Muscle of leg (tissue), 11 donors: ENCODE results near the gene PSME2. TPM values are rescaled to one million over a fixed set of nuclear protein-coding genes. Genes with fewer than 3 reads are reported as not detected.

Source experiments
- DNase-seq: peaks from one replicate; pipeline ENCODE4 v3.0.0; 2013
- H3K27ac ChIP-seq: one replicate; pipeline ENCODE4 v1.5.1; 2013; ENCODE audit warnings: mild to moderate bottlenecking, low read length, control low read depth
- H3K27me3 ChIP-seq: one replicate; pipeline ENCODE4 v1.6.1; 2013; ENCODE audit warnings: low read length; ENCODE audit not compliant: control insufficient read depth, insufficient read depth
- H3K36me3 ChIP-seq: one replicate; pipeline ENCODE4 v1.6.1; 2013; ENCODE audit warnings: low read length; ENCODE audit not compliant: control insufficient read depth, insufficient read depth
- H3K4me1 ChIP-seq: one replicate; pipeline ENCODE4 v1.6.1; 2013; ENCODE audit warnings: low read length; ENCODE audit not compliant: control insufficient read depth, insufficient read depth
- H3K4me3 ChIP-seq: one replicate; pipeline ENCODE4 v1.5.1; 2013; ENCODE audit warnings: low read length, control low read depth
- H3K9me3 ChIP-seq: replicated peaks from 2 replicates; pipeline ENCODE4 v1.6.1; 2013; ENCODE audit warnings: low read depth, low read length; ENCODE audit not compliant: control insufficient read depth
- WGBS: methylation state at CpG from one replicate; pipeline ENCODE4 v1.1.5; 2013; ENCODE audit warnings: missing lambda C conversion rate; ENCODE audit not compliant: insufficient coverage; 5-methylcytosine and 5-hydroxymethylcytosine counted together
- polyA plus RNA-seq, 8 donors: library from polyadenylated mRNA; unstranded; fragments of 120-200 nt; gene quantifications; one replicate each; pipeline versions ENCODE4 v1.2.1 to v1.2.3, GENCODE V29; 2013; ENCODE audit warnings: inconsistent platforms in 1 of 8, low replicate concordance in 1 of 8; ENCODE audit not compliant: insufficient read length in 8 of 8, insufficient read depth in 1 of 8
- total RNA-seq: library from RNA; stranded (reverse); fragments of 120-200 nt; gene quantifications from one replicate; pipeline ENCODE4 v1.2.4, GENCODE V29; 2013

The PSME2 gene
- total and polyA plus RNA-seq, 9 donors = 82.8 to 100 (median 94.6) TPM

DNA sequence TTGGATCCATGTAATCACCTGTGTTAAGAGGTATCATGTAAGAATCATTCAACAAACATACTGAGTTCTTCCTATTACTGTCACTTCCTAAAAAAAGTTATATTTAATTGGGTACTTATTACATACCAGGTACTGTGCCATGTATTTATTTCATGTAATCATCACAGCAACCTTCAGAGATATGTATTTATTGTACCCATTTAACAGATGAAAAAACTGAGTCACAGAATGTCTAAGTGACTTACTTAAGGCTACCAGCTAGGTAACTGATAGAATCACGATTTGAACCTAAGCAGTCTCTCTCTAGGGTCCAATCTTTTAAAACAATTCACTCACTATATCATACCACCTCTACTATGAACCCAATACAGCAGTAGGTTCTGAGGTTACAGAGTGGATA, 2.0 kb downstream of the PSME2 start:
- no CpG with 5 or more reads among the region's 1 CpG for WGBS
- H3K36me3 ChIP-seq = peaks cover 39% of the 10 kb centered on the region
- no peak overlapping the region for H3K4me3 ChIP-seq
- H3K27me3 ChIP-seq = no peaks in the 10 kb centered on the region
- peaks cover 43% of the 10 kb centered on the region for H3K4me1 ChIP-seq
- no peak overlapping the region for H3K27ac ChIP-seq
- no peaks in the 10 kb centered on the region for H3K9me3 ChIP-seq
- DNase-seq = peak; percentile 1

DNA sequence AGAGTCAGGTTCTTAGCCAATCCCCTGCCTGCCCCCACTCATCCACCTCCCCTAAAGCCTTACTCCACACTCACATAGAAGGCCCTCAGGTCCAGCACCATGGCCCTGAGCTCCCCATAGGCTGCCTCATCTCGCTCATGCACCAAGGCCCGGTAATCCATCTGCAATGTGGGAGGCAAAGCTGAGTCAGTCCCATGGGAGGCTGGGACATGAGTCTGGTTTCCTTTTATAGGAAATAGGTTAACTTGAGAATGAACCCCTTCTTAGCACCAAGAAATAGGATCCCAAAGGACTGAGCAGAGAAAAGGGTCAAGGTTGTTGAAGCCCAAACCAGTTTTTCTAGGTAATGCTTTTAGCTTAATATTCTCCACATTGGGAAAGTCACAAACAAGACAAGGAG, 2.9 kb downstream of the PSME2 start:
- H3K4me1 ChIP-seq = peaks cover 49% of the 10 kb centered on the region
- H3K4me3 ChIP-seq = no peak overlapping the region
- no peak for DNase-seq
- no peaks in the 10 kb centered on the region for H3K27me3 ChIP-seq
- H3K36me3 ChIP-seq = peaks cover 39% of the 10 kb centered on the region
- no CpG with 5 or more reads among the region's 2 CpGs for WGBS
- no peak overlapping the region for H3K27ac ChIP-seq
- no peaks in the 10 kb centered on the region for H3K9me3 ChIP-seq

DNA sequence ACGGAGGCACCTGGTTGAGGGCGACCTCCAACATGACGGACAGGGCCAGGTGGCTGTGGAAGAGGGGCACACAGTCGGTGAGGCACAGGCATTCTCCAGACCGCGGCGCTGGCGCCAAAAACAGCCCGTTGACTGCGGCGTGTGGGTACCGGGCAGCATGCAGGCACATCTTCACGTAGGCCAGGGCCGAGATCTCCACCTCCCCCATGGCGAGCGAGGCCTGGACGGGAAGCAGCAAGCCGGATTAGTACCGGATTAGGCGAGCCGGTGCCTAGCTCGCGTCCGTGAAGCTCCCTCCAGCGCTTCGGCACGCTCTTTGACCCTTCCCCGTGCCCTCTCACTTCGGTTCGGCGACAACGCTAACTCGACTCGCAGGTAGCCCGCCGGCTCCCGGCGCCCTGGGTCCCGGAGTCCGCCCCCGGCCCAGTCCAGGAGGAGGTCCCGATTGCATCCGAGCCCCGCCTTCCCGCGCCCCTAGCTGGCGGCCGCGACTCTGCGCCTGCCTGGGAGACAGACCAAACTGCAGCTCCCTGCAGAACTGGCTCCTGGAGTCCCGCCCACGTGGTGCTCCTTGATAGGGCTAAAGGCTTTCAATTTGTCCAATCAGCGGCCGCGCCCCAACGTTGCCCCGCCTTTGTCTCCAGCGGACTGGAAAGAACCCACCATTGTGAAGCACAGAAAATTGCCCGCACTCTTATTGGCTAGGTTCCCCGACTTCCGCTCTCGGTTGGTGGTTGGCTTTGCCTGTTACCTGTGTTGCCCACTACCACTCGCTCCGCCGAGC, 5.1 kb downstream of the PSME2 start, which contains the start of gene EMC9:
TSS of gene EMC9 (minus strand) at position 495 of the 784 bp plus-strand sequence. CDS start at position 208, 287 bp downstream.
- no peaks in the 10 kb centered on the region for H3K9me3 ChIP-seq
- DNase-seq = peak; percentile 100
- H3K4me1 ChIP-seq = peaks cover 60% of the 10 kb centered on the region
- peak within 1 kb of the TSS; percentile 94 for H3K4me3 ChIP-seq
- H3K27ac ChIP-seq = peak within 1 kb of the TSS; percentile 99
- under 1% methylated on average over 65 of the region's 65 CpGs for WGBS
- H3K27me3 ChIP-seq = no peaks in the 10 kb centered on the region
- peaks cover 54% of the 10 kb centered on the region for H3K36me3 ChIP-seq

DNA sequence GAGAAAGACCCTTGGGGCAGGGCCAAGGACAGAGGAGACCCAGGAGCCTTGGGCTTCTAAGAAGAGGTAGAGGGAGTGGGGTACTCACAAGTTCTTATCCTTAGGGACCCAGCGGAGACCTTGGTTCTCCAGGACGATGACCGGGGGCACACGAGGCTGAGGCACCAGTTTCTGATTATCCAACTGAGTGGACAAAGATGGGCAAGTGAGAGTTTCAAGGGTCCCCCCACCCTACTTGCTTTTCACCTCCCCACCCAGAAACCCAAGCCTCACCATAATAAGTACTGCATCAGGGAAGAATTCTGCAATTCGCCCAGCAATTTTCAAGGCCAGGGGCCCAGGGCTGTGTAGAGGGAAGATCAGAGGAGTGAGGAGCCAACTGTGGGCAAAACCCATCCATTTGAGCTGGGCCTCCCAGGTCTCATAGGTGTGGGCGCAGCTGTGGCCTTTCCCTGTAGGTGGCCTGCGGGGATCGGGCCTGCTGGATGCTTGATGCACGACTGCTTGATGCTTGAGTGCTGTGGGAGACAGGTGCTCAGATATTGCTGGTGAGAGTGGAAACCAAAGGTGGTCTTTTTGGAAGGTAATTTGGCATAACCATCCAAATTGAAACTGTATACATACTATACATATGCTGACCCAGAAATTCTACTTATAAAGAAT, 7.0 kb downstream of the PSME2 start:
- Histone ChIP-seq H3K36me3 (peaks cover 43% of the 10 kb centered on the region), H3K4me3 (no peak overlapping the region), H3K27me3 (no peaks in the 10 kb centered on the region), H3K4me1 (peaks cover 51% of the 10 kb centered on the region), H3K9me3 (no peaks in the 10 kb centered on the region), H3K27ac (peak overlapping the region; percentile 55)
- DNase-seq = no peak
- WGBS = 71% methylated on average over 1 of the region's 9 CpGs

DNA sequence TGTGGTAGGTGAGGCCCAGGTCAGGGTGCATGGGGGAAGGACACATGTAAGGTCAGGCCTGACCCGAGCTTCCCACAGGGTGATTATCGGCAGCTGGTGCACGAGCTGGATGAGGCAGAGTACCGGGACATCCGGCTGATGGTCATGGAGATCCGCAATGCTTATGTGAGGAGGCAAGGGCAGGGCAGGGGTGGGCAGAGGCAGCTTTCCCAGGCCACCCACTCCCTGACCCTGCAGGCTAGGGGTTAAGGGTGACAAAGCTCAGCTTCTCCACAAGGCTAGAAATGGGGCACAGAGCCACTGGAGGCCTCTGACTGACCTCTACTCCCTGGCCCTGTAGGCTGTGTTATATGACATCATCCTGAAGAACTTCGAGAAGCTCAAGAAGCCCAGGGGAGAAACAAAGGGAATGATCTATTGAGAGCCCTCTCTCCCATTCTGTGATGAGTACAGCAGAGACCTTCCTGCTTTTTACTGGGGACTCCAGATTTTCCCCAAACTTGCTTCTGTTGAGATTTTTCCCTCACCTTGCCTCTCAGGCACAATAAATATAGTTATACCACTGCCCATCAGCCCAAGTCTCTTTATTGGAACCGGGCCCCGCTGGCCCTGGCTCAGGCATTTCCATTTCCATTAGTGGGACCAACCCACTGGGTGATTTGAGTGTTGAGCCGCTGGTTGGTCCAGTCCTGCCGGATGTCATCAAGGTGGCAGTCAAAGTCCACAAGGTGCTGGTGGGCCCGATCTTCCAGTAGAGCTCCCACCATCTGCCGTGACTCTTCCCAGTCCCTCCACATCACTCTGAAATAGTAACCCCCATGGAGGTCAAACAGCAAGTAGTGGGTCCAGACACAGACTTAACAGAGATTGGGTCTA, 7.8 kb downstream of the PSME2 start:
- H3K27me3 ChIP-seq = no peaks in the 10 kb centered on the region
- H3K36me3 ChIP-seq = peaks cover 37% of the 10 kb centered on the region
- H3K9me3 ChIP-seq = no peaks in the 10 kb centered on the region
- no peak overlapping the region for H3K4me3 ChIP-seq
- H3K27ac ChIP-seq = peak overlapping the region; percentile 55
- 75% methylated on average over 5 of the region's 13 CpGs for WGBS
- H3K4me1 ChIP-seq = peaks cover 51% of the 10 kb centered on the region
- no peak for DNase-seq

DNA sequence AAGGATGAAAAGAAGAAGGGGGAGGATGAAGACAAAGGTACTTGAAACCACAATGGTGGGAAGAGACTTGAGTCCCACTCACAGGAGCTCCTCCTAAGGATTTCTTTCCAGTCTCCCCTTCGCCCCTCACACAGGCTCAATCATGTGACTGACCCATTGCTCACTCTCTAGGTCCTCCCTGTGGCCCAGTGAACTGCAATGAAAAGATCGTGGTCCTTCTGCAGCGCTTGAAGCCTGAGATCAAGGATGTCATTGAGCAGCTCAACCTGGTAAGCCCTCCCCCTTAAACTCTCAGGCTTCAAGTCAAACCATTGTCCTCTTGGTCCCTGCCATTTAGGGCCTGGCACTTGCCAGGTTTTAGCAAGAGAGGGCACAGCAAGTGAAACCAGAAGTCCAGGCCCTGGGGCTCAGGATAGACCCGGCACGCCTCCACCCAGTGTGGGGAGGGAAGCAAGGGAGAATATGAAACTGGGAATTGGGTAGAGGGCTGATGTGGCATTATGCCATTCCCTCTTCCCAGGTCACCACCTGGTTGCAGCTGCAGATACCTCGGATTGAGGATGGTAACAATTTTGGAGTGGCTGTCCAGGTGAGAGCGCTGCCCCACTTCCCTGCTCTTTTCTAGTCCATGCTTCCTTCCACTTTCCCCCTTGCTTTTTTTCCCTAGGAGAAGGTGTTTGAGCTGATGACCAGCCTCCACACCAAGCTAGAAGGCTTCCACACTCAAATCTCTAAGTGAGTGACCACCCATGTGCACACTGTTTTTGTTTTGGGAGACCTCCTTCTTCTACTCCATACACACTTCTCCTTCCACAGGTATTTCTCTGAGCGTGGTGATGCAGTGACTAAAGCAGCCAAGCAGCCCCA, 8.6 kb downstream of the PSME2 start:
- Histone ChIP-seq H3K27me3 (no peaks in the 10 kb centered on the region), H3K27ac (no peak overlapping the region), H3K4me3 (no peak overlapping the region), H3K4me1 (peaks cover 57% of the 10 kb centered on the region), H3K36me3 (peaks cover 33% of the 10 kb centered on the region), H3K9me3 (no peaks in the 10 kb centered on the region)
- WGBS = 85% methylated on average over 6 of the region's 8 CpGs
- no peak for DNase-seq

DNA sequence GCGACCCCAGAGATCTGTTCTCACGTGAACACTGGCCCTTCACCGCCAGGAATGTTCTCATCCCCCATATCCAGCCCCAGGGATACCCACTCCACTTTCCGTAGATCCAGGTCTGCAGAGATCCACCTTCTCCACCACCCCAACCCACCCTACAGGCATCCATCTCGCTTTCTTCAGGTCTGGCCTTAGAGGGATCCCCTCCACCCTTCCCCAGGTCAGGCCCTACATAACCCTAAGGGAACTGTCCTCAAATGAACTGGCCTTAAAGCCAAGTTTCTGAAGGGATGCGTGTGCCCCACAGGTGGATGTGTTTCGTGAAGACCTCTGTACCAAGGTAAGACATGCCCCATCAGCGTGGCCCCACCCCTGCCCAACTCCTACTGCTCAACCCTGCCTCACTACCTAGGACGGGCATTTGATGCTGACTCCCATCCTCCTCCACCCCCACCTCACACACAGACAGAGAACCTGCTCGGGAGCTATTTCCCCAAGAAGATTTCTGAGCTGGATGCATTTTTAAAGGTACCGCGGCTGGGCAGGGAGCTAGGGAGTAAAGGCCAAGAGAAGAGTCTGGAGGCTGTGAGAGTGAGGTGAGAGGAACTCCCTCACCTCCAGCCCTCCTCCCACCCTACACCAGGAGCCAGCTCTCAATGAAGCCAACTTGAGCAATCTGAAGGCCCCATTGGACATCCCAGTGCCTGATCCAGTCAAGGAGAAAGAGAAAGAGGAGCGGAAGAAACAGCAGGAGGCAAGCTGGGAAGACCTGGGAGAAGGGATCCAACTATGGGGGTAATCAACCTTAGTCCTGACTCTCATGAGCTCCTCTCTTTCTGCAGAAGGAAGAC, 9.5 kb downstream of the PSME2 start:
- Histone ChIP-seq H3K9me3 (no peaks in the 10 kb centered on the region), H3K27ac (peak overlapping the region; percentile 79), H3K4me3 (peak overlapping the region; percentile 95), H3K36me3 (peaks cover 37% of the 10 kb centered on the region), H3K27me3 (no peaks in the 10 kb centered on the region), H3K4me1 (peaks cover 61% of the 10 kb centered on the region)
- WGBS = 28% methylated on average over 7 of the region's 13 CpGs
- no peak for DNase-seq

DNA sequence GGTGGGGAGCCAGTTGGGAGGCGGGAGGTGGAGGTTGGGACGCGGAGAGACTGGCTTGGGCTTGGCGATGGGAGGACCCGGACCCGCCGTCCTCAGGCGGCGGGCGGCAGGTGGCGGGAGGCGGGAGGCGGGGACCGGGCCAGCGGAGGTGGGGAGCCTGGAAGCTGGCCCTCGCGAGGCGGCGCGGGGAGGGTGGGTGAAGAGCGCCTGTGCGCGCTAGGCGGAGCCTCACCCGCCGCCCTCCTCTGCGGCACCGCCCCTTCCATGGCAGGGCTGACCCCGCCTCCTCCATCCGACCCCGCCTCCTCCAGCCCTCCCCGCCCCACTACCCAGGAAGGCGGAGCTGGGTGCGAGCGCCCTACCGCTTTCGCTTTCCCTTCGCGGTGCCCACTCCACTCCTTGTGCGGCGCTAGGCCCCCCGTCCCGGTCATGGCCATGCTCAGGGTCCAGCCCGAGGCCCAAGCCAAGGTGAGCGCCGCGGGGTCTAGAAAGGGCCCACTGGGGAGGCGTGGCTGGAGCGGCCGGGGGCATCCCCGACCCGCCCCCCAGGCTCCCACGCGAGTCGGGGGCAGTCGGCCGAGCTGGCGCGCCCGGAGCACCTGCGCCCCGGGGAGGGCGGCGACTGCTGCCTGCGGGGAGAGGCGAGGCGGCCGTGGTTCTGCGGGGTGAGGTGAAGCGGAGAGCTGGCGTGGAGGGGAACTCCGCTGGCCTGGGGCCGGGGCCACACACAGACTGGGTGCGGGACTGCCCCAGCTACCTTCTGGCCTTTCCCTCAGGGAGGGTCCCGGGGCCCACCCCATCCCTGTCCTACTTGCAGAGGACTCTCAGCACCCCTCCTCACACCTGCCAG, 10.4 kb downstream of the PSME2 start, which contains the start of gene PSME1:
TSS of gene PSME1 (plus strand) at position 361 of the 850 bp plus-strand sequence. CDS start at position 430, 69 bp downstream.
- no peaks in the 10 kb centered on the region for H3K9me3 ChIP-seq
- no peaks in the 10 kb centered on the region for H3K27me3 ChIP-seq
- H3K27ac ChIP-seq = peak within 1 kb of the TSS; percentile 90
- peaks cover 37% of the 10 kb centered on the region for H3K36me3 ChIP-seq
- WGBS = under 1% methylated on average over 70 of the region's 75 CpGs
- H3K4me3 ChIP-seq = peak within 1 kb of the TSS; percentile 95
- peak; percentile 95 for DNase-seq
- H3K4me1 ChIP-seq = peaks cover 63% of the 10 kb centered on the region
